Activated CD4-positive, alpha-beta T cell treated with anti-CD3 and anti-CD28 coated beads, Interleukin-2, amount 50 U/mL, for 48 hours (primary cell): ENCODE data around the gene QKI.

ENCODE experiments used
- DNase-seq, 2 experiments: peaks; one replicate each; pipeline ENCODE4 v3.0.0-alpha.2; 2020

QKI gene

GRCh38 chr6:163626073-163626867 lies 211.8 kb downstream of the QKI start:
- no peak for DNase-seq

GRCh38 chr6:163627274-163628062 lies 212.9 kb downstream of the QKI start:
- DNase-seq: no peak
